GM19324 (cell line): ENCODE results near the gene KIAA1549.
"Not testable (repeated sequence)": the region's sequence is repeated elsewhere in the genome, so short reads cannot be mapped to it uniquely, and the experiment has no call there.

Experiments
- ATAC-seq: cut with Tn5 transposase; IDR thresholded peaks from one replicate; pipeline ENCODE4 v1.9.1; 2021; ENCODE audit warnings: mild to moderate bottlenecking, moderate library complexity; ENCODE audit not compliant: unreplicated experiment, low FRiP score

Gene KIAA1549

GRCh38 chr7:138825049-138825721 lies 156.0 kb downstream of the KIAA1549 start:
- no peak for ATAC-seq

- ATAC-seq, result no peak
These were observed 158.2 kb downstream of the KIAA1549 start for GRCh38 chr7:138822867-138823535.

GRCh38 chr7:138821912-138822311 lies 159.3 kb downstream of the KIAA1549 start:
- ATAC-seq, result no peak

GRCh38 chr7:138819625-138820024 lies 161.6 kb downstream of the KIAA1549 start:
- ATAC-seq, result no peak

- ATAC-seq, result no peak
These were observed 164.5 kb downstream of the KIAA1549 start for GRCh38 chr7:138816650-138817049.

GRCh38 chr7:138814816-138815332 lies 166.3 kb downstream of the KIAA1549 start:
- ATAC-seq, result no peak

GRCh38 chr7:138813945-138814344 lies 167.2 kb downstream of the KIAA1549 start:
- ATAC-seq, result no peak

GRCh38 chr7:138811327-138811726 lies 169.9 kb downstream of the KIAA1549 start:
- ATAC-seq, result not testable (repeated sequence)

GRCh38 chr7:138809346-138809745 lies 171.8 kb downstream of the KIAA1549 start:
- no peak for ATAC-seq

- ATAC-seq, result no peak
These were observed 176.6 kb downstream of the KIAA1549 start for GRCh38 chr7:138804618-138805017.

GRCh38 chr7:138802706-138803105 lies 178.5 kb downstream of the KIAA1549 start:
- ATAC-seq, result no peak

GRCh38 chr7:138801256-138801655 lies 179.9 kb downstream of the KIAA1549 start:
- ATAC-seq, result no peak

GRCh38 chr7:138799336-138800000 lies 181.7 kb downstream of the KIAA1549 start:
- no peak for ATAC-seq

GRCh38 chr7:138798836-138799235 lies 182.4 kb downstream of the KIAA1549 start:
- ATAC-seq, result no peak

- no peak for ATAC-seq
These were observed 183.4 kb downstream of the KIAA1549 start, which contains the start of the genes ATP6V0A4 and TMEM213 for GRCh38 chr7:138797715-138798320. Gene ATP6V0A4 (minus strand): TSS chr7:138798196. CDS start chr7:138771247, 26,949 bp downstream. Gene TMEM213 (plus strand): TSS chr7:138797994. CDS start chr7:138798105, 111 bp downstream.

- ATAC-seq, result not testable (repeated sequence)
These were observed 184.1 kb downstream of the KIAA1549 start for GRCh38 chr7:138797046-138797445.

- ATAC-seq, result no peak
These were observed 185.1 kb downstream of the KIAA1549 start for GRCh38 chr7:138796038-138796615.

- ATAC-seq, result no peak
These were observed 195.4 kb downstream of the KIAA1549 start for GRCh38 chr7:138785587-138786437.

- no peak for ATAC-seq
These were observed 196.5 kb downstream of the KIAA1549 start for GRCh38 chr7:138784692-138785091.
